Measurements from ENCODE around the gene CDC123.

GRCh38 chr10:12189426-12189825 lies 6.6 kb upstream of the CDC123 start:
- TF ChIP-seq CTCF (conservative IDR thresholded peaks at IDR 0.05 in 1 of 2, IDR thresholded peaks at IDR 0.05 in 1 of 2; ENCODE audit: extremely low read depth in 1 of 2, insufficient read depth in 1 of 2, low read depth in 1 of 2, low read length in 2 of 2) (no peak), EZH2 (IDR thresholded peaks at IDR 0.05; ENCODE audit: borderline replicate concordance, low read length) (no peak)
